H1 (cell line): ENCODE measurements around the gene DSCAM. TPM values are rescaled to one million over a fixed set of nuclear protein-coding genes. Genes with fewer than 3 reads are reported as not detected.

Source experiments
- RAD21 ChIP-seq, 2 experiments: IDR thresholded peaks in 1 of 2; conservative IDR thresholded peaks in 1 of 2; 2 replicates each; pipeline ENCODE4 v1.6.1; 2011; ENCODE audit warnings: low read depth in 2 of 2, low read length in 2 of 2, improper control_type of control experiment in 1 of 2, inconsistent platforms in 1 of 2, mild to moderate bottlenecking in 1 of 2, moderate library complexity in 1 of 2
- SP1 ChIP-seq: IDR thresholded peaks from 2 replicates; pipeline ENCODE4 v1.6.1; 2011; ENCODE audit warnings: low read depth, low read length
- TCF12 ChIP-seq: IDR thresholded peaks from 2 replicates; pipeline ENCODE4 v1.6.1; 2011; ENCODE audit warnings: low read depth, mild to moderate bottlenecking, low read length
- YY1 ChIP-seq: IDR thresholded peaks from 2 replicates; pipeline ENCODE4 v1.6.1; 2011; ENCODE audit warnings: low read depth, mild to moderate bottlenecking, low read length
- polyA plus RNA-seq, 7 experiments: library from polyadenylated mRNA; depleted of rRNA in 3 of 7; stranded (reverse) in 5 of 7; unstranded in 2 of 7; fragments of >200 nt in 5 of 7; fragments of 200-250 nt in 2 of 7; gene quantifications; 1 replicate in 5 of 7; 2 replicates in 1 of 7; 4 replicates in 1 of 7; pipeline versions ENCODE4 v1.2.1 to v1.2.3, GENCODE V29; 2011 to 2013; ENCODE audit warnings: missing spikeins in 2 of 7, mixed read lengths in 2 of 7
- total RNA-seq: library from RNA; stranded (reverse); fragmentation: NEBNext Ultra II Directional; extraction: Animal tissue kit (Norgen Biotek cat#: 25700); gene quantifications from 2 replicates; pipeline ENCODE4 v1.2.1, GENCODE V29; 2021
- TF ChIP-seq, protein P1 (sequence below): fragments of 300-600 bp; sonication (generic); IDR thresholded peaks from 2 replicates; pipeline ENCODE4 v1.7.1; 2012; ENCODE audit warnings: low read length, moderate library complexity, mild to moderate bottlenecking, inconsistent platforms; ENCODE audit not compliant: insufficient replicate concordance
- TF ChIP-seq, protein P2 (sequence below): IDR thresholded peaks from 2 replicates; pipeline ENCODE4 v1.6.1; 2012; ENCODE audit warnings: inconsistent platforms
- TF ChIP-seq, protein P3 (sequence below): IDR thresholded peaks from 2 replicates; pipeline ENCODE4 v1.6.1; 2012; ENCODE audit warnings: inconsistent platforms

DSCAM gene
- total and polyA plus RNA-seq, 2 of the 8 experiments (the other 6 are each of a cell fraction or from before 2014, with no cell fraction given): 0.02 to 0.15 TPM

DNA sequence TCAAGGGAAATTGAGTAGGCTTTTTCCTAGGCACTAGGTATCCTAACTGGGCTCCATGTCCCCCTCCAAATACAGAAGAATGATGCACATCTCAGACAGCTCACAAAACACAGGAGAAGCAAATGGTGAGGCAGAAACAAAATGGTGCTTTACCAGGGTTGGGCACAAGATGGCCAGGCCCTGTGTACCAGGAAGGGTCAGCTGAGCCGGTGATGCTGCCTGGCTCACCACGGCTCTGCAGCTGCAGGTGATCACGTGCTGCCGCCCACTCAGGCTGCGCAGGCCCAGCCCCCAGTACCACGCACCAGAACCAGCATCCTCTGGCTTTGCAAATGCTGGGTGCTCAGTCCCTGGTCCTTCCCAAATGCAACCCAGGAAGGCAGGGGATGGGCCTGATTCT is 993 bp upstream of the DSCAM start (continued):
- TF ChIP-seq, protein P1, sequence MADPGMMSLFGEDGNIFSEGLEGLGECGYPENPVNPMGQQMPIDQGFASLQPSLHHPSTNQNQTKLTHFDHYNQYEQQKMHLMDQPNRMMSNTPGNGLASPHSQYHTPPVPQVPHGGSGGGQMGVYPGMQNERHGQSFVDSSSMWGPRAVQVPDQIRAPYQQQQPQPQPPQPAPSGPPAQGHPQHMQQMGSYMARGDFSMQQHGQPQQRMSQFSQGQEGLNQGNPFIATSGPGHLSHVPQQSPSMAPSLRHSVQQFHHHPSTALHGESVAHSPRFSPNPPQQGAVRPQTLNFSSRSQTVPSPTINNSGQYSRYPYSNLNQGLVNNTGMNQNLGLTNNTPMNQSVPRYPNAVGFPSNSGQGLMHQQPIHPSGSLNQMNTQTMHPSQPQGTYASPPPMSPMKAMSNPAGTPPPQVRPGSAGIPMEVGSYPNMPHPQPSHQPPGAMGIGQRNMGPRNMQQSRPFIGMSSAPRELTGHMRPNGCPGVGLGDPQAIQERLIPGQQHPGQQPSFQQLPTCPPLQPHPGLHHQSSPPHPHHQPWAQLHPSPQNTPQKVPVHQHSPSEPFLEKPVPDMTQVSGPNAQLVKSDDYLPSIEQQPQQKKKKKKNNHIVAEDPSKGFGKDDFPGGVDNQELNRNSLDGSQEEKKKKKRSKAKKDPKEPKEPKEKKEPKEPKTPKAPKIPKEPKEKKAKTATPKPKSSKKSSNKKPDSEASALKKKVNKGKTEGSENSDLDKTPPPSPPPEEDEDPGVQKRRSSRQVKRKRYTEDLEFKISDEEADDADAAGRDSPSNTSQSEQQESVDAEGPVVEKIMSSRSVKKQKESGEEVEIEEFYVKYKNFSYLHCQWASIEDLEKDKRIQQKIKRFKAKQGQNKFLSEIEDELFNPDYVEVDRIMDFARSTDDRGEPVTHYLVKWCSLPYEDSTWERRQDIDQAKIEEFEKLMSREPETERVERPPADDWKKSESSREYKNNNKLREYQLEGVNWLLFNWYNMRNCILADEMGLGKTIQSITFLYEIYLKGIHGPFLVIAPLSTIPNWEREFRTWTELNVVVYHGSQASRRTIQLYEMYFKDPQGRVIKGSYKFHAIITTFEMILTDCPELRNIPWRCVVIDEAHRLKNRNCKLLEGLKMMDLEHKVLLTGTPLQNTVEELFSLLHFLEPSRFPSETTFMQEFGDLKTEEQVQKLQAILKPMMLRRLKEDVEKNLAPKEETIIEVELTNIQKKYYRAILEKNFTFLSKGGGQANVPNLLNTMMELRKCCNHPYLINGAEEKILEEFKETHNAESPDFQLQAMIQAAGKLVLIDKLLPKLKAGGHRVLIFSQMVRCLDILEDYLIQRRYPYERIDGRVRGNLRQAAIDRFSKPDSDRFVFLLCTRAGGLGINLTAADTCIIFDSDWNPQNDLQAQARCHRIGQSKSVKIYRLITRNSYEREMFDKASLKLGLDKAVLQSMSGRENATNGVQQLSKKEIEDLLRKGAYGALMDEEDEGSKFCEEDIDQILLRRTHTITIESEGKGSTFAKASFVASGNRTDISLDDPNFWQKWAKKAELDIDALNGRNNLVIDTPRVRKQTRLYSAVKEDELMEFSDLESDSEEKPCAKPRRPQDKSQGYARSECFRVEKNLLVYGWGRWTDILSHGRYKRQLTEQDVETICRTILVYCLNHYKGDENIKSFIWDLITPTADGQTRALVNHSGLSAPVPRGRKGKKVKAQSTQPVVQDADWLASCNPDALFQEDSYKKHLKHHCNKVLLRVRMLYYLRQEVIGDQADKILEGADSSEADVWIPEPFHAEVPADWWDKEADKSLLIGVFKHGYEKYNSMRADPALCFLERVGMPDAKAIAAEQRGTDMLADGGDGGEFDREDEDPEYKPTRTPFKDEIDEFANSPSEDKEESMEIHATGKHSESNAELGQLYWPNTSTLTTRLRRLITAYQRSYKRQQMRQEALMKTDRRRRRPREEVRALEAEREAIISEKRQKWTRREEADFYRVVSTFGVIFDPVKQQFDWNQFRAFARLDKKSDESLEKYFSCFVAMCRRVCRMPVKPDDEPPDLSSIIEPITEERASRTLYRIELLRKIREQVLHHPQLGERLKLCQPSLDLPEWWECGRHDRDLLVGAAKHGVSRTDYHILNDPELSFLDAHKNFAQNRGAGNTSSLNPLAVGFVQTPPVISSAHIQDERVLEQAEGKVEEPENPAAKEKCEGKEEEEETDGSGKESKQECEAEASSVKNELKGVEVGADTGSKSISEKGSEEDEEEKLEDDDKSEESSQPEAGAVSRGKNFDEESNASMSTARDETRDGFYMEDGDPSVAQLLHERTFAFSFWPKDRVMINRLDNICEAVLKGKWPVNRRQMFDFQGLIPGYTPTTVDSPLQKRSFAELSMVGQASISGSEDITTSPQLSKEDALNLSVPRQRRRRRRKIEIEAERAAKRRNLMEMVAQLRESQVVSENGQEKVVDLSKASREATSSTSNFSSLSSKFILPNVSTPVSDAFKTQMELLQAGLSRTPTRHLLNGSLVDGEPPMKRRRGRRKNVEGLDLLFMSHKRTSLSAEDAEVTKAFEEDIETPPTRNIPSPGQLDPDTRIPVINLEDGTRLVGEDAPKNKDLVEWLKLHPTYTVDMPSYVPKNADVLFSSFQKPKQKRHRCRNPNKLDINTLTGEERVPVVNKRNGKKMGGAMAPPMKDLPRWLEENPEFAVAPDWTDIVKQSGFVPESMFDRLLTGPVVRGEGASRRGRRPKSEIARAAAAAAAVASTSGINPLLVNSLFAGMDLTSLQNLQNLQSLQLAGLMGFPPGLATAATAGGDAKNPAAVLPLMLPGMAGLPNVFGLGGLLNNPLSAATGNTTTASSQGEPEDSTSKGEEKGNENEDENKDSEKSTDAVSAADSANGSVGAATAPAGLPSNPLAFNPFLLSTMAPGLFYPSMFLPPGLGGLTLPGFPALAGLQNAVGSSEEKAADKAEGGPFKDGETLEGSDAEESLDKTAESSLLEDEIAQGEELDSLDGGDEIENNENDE: no peak
- no peak for TF ChIP-seq SP1
- TF ChIP-seq, protein P2, sequence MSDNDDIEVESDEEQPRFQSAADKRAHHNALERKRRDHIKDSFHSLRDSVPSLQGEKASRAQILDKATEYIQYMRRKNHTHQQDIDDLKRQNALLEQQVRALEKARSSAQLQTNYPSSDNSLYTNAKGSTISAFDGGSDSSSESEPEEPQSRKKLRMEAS: 0 out of 2 replicates have a peak, but pooled peaks have one; percentile 22
- TF ChIP-seq YY1: peak; percentile 87
- TF ChIP-seq, protein P3, sequence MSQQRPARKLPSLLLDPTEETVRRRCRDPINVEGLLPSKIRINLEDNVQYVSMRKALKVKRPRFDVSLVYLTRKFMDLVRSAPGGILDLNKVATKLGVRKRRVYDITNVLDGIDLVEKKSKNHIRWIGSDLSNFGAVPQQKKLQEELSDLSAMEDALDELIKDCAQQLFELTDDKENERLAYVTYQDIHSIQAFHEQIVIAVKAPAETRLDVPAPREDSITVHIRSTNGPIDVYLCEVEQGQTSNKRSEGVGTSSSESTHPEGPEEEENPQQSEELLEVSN: 0 out of 2 replicates have a peak, but pooled peaks have one; percentile 23
- no peak for TF ChIP-seq TCF12
- peak; percentile 22 to 46; a peak in 3 of 4 replicates for TF ChIP-seq RAD21 (IDR thresholded peaks at IDR 0.05 in 1 of 2, conservative IDR thresholded peaks at IDR 0.05 in 1 of 2; ENCODE audit: low read depth in 2 of 2, low read length in 2 of 2)
